ENCODE data around the gene NINL.
"Not testable (repeated sequence)": the region's sequence is repeated elsewhere in the genome, so short reads cannot be mapped to it uniquely, and the experiment has no call there.

Gene NINL

GRCh38 chr20:25510721-25511120 is 74.6 kb downstream of the NINL start:
- TF ChIP-seq CTCF (IDR thresholded peaks at IDR 0.05; ENCODE audit: low read depth, low read length) = no peak

GRCh38 chr20:25510202-25510601 is 75.1 kb downstream of the NINL start:
- no peak for TF ChIP-seq CTCF (IDR thresholded peaks at IDR 0.05; ENCODE audit: low read depth, low read length)
- DNase-seq (ENCODE audit: extremely low read depth, low read depth) = no peak

More at GRCh38 chr20:25510721-25511120, 74.6 kb downstream of the NINL start:
- DNase-seq (ENCODE audit: extremely low read depth, low read depth) = no peak

- no peak for TF ChIP-seq CTCF (IDR thresholded peaks at IDR 0.05; ENCODE audit: low read depth, low read length)
- no peak for DNase-seq (ENCODE audit: extremely low read depth, low read depth)
These were observed 76.2 kb downstream of the NINL start for GRCh38 chr20:25509084-25509483.

GRCh38 chr20:25508083-25508770 is 77.1 kb downstream of the NINL start:
- no peak for DNase-seq (ENCODE audit: extremely low read depth, low read depth)
- no peak for TF ChIP-seq CTCF (IDR thresholded peaks at IDR 0.05; ENCODE audit: low read depth, low read length)

- no peak for TF ChIP-seq CTCF (IDR thresholded peaks at IDR 0.05; ENCODE audit: low read depth, low read length)
These were observed 77.8 kb downstream of the NINL start for GRCh38 chr20:25507385-25508082.

GRCh38 chr20:25504366-25505135 is 80.8 kb downstream of the NINL start:
- DNase-seq (ENCODE audit: extremely low read depth, low read depth) = no peak
- TF ChIP-seq CTCF (IDR thresholded peaks at IDR 0.05; ENCODE audit: low read depth, low read length) = no peak

More at GRCh38 chr20:25507385-25508082, 77.8 kb downstream of the NINL start:
- DNase-seq (ENCODE audit: extremely low read depth, low read depth) = no peak

GRCh38 chr20:25503936-25504335 is 81.4 kb downstream of the NINL start:
- DNase-seq (ENCODE audit: extremely low read depth, low read depth) = no peak
- TF ChIP-seq CTCF (IDR thresholded peaks at IDR 0.05; ENCODE audit: low read depth, low read length) = no peak

GRCh38 chr20:25503051-25503639 is 82.2 kb downstream of the NINL start:
- not testable (repeated sequence) for DNase-seq (ENCODE audit: extremely low read depth, low read depth)
